ENCODE measurements around the gene GAS6. TPM values are rescaled to one million over a fixed set of nuclear protein-coding genes. Genes with fewer than 3 reads are reported as not detected.
A peak's percentile ranks its signal among the peaks of the same experiment; 100 is the strongest.

GAS6 gene
- total RNA-seq, 1 donor from 2014 or later, result 14.8 TPM

- Mint-ChIP-seq H3K4me3 (ENCODE audit: unreplicated experiment) (no peak overlapping the region), H3K4me1 (ENCODE audit: unreplicated experiment) (peaks cover 11% of the 10 kb centered on the region), H3K9me3 (ENCODE audit: unreplicated experiment) (no peaks in the 10 kb centered on the region), H3K27me3 (ENCODE audit: unreplicated experiment) (no peaks in the 10 kb centered on the region), H3K27ac (ENCODE audit: unreplicated experiment) (no peak overlapping the region), H3K36me3 (ENCODE audit: unreplicated experiment) (no peaks in the 10 kb centered on the region)
- no peak for TF ChIP-seq CTCF (IDR thresholded peaks at IDR 0.05)
- DNase-seq (ENCODE audit: extremely low spot score, unreplicated experiment), result no peak
Observed at GRCh38 chr13:113825841-113826240, 38.0 kb downstream of the GAS6 start.

DNA sequence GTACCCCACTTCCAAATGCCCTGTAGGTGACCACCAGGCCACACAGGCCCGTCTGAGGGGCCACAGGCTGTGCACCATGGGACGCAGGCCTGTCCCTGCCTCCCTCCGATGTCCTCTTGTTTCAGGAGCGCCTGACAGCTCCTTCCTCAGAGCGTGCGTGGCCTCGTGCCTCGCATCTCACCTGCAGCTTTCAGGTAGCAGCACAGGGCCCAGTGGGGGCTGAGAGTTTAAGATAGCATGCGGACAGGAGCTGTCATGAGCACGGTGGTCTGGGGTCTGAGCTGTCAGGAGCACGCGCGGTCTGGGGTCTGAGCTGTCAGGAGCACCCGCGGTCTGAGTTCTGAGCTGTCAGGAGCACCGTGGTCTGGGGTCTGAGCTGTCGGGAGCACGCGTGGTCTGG lies 40.1 kb downstream of the GAS6 start:
- Mint-ChIP-seq H3K36me3 (ENCODE audit: unreplicated experiment) (no peaks in the 10 kb centered on the region), H3K27me3 (ENCODE audit: unreplicated experiment) (no peaks in the 10 kb centered on the region), H3K4me1 (ENCODE audit: unreplicated experiment) (peaks cover 18% of the 10 kb centered on the region), H3K9me3 (ENCODE audit: unreplicated experiment) (no peaks in the 10 kb centered on the region), H3K4me3 (ENCODE audit: unreplicated experiment) (no peak overlapping the region), H3K27ac (ENCODE audit: unreplicated experiment) (no peak overlapping the region)
- no peak for DNase-seq (ENCODE audit: extremely low spot score, unreplicated experiment)
- no peak for TF ChIP-seq CTCF (IDR thresholded peaks at IDR 0.05)

- no peak for DNase-seq (ENCODE audit: extremely low spot score, unreplicated experiment)
- Mint-ChIP-seq H3K4me3 (ENCODE audit: unreplicated experiment) (no peak overlapping the region), H3K27me3 (ENCODE audit: unreplicated experiment) (no peaks in the 10 kb centered on the region), H3K36me3 (ENCODE audit: unreplicated experiment) (no peaks in the 10 kb centered on the region), H3K4me1 (ENCODE audit: unreplicated experiment) (peaks cover 18% of the 10 kb centered on the region), H3K9me3 (ENCODE audit: unreplicated experiment) (no peaks in the 10 kb centered on the region), H3K27ac (ENCODE audit: unreplicated experiment) (no peak overlapping the region)
- no peak for TF ChIP-seq CTCF (IDR thresholded peaks at IDR 0.05)
Observed at GRCh38 chr13:113822956-113823744, 40.7 kb downstream of the GAS6 start.

DNA sequence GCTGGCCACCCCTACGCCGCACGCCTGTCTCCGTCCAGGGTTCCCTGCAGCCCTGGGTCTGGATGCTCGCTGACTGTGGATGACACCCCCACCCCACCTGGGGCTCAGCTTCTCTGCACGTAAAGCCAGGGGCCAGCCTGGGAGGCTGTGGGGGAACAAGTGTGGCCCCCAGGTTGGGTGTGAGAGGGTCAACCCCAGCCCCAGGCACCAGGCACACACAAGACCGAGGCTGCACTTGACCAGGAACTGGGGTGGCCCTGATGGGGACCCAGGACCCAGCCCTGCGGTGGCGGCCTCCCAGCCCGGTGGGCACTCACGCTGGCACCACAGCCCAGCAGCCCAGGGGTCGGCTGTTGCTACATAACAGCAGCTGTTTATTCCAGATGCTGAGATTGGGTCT lies 41.6 kb downstream of the GAS6 start:
- H3K27ac Mint-ChIP-seq (ENCODE audit: unreplicated experiment), result no peak overlapping the region
- no peaks in the 10 kb centered on the region for H3K27me3 Mint-ChIP-seq (ENCODE audit: unreplicated experiment)
- TF ChIP-seq CTCF (IDR thresholded peaks at IDR 0.05), result no peak
- H3K9me3 Mint-ChIP-seq (ENCODE audit: unreplicated experiment), result no peaks in the 10 kb centered on the region
- DNase-seq (ENCODE audit: extremely low spot score, unreplicated experiment), result no peak
- no peaks in the 10 kb centered on the region for H3K36me3 Mint-ChIP-seq (ENCODE audit: unreplicated experiment)
- no peak overlapping the region for H3K4me3 Mint-ChIP-seq (ENCODE audit: unreplicated experiment)
- H3K4me1 Mint-ChIP-seq (ENCODE audit: unreplicated experiment), result peaks cover 21% of the 10 kb centered on the region

GRCh38 chr13:113821847-113822246 lies 42.0 kb downstream of the GAS6 start:
- H3K4me1 Mint-ChIP-seq (ENCODE audit: unreplicated experiment), result peaks cover 23% of the 10 kb centered on the region
- H3K27me3 Mint-ChIP-seq (ENCODE audit: unreplicated experiment), result no peaks in the 10 kb centered on the region
- no peaks in the 10 kb centered on the region for H3K9me3 Mint-ChIP-seq (ENCODE audit: unreplicated experiment)
- TF ChIP-seq CTCF (IDR thresholded peaks at IDR 0.05), result no peak
- no peak overlapping the region for H3K4me3 Mint-ChIP-seq (ENCODE audit: unreplicated experiment)
- H3K36me3 Mint-ChIP-seq (ENCODE audit: unreplicated experiment), result no peaks in the 10 kb centered on the region
- no peak for DNase-seq (ENCODE audit: extremely low spot score, unreplicated experiment)
- peak overlapping the region; percentile 85 for H3K27ac Mint-ChIP-seq (ENCODE audit: unreplicated experiment)
